ENCODE measurements around the gene ATXN10. TPM values are rescaled to one million over a fixed set of nuclear protein-coding genes. Genes with fewer than 3 reads are reported as not detected.
A peak's percentile ranks its signal among the peaks of the same experiment; 100 is the strongest.

Gene ATXN10
- total RNA-seq, 1 experiment from 2014 or later, result 176 TPM

DNA sequence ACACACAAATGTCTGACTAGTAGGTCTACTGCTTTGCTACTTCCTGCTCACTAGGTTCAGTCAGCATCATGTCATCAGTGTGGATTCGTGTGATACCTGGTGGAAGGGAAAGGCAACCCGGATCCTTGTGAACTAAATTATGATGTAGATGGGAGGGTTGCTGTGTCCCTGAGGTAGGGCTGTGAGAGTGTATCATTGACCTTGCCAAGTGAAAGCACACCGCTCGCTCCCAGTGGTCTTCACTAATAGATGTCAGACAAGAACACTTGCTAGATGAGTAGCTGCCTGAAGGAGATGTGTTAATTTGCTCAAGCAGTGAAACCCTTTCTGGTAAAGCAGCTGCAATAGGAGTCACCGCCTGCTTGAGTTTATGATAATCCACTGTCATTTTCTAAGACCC is 185.9 kb downstream of the ATXN10 start:
- no peak for DNase-seq
- Histone ChIP-seq H3K4me3 (no peak overlapping the region), H3K27me3 (no peaks in the 10 kb centered on the region), H3K9me3 (peaks cover 9% of the 10 kb centered on the region), H3K36me3 (peaks cover 33% of the 10 kb centered on the region)

DNA sequence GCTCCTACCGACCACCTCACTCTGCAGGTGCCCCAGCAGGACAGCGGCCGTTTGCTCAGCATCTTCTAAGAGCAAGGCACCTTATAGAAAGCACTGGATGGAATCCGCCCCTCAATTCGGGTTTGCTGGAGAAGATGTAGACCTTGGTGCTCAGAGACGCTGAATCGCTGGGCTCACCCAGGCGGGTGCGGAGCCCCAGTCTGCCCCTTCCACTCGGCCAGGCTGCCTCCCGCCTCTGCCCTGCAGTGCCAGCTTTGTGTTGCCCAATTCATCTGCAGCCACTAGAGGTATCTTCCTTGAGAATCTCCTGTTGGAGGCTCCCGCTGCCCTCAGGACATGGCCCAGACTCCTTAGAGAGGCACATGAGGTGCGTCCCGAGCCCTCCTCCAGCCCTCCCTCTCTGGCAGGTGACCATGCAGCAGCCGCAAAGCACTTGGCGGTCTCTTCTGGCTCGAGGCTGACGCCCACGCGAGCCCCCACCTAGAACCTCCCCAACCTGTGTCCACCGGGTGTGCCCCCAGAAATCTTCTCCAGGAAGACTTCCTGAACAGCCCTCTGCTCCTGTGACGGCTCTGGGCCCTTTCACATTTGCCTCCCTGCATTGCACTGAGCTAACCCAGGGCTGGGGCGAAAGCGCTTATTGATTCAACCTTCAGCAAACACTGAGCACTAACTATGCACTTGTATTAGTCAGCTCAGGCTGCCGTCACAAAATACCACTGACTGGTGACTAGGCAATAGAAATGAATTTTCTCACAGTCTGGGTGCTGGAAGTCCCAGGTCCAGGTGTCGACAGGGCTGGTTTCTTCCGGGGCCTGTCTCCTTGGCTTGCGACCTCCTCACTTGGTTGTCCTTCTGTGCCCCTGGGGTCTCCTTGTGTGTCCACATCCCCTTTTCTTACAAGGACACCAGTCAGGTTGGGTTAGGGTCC is 187.9 kb downstream of the ATXN10 start:
- no peak for DNase-seq
- no peaks in the 10 kb centered on the region for H3K9me3 ChIP-seq
- H3K36me3 ChIP-seq, result peaks cover 18% of the 10 kb centered on the region
- H3K27me3 ChIP-seq, result no peaks in the 10 kb centered on the region
- no peak overlapping the region for H3K4me3 ChIP-seq

DNA sequence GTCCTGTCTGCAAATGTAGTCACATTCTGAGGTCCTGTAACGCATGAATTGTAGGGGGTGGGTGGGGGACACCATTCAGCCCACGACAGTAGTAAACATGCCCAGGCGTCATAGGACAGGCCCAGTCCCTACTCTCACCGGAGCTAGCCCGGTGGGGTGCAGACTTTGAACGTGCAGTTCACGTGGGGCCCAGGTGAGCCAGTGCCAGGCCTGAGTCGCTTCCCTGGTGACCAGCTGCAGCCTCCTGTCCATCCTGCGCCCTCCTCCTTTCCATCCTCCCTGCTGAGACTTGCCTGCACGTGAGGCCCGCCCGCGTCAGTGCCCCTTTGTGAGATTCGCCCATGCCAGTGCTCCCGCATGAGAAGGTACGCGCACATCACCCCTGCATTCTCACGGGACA is 188.6 kb downstream of the ATXN10 start:
- no peaks in the 10 kb centered on the region for H3K9me3 ChIP-seq
- H3K27me3 ChIP-seq, result no peaks in the 10 kb centered on the region
- no peak overlapping the region for H3K4me3 ChIP-seq
- no peak for DNase-seq
- H3K36me3 ChIP-seq, result peaks cover 16% of the 10 kb centered on the region

DNA sequence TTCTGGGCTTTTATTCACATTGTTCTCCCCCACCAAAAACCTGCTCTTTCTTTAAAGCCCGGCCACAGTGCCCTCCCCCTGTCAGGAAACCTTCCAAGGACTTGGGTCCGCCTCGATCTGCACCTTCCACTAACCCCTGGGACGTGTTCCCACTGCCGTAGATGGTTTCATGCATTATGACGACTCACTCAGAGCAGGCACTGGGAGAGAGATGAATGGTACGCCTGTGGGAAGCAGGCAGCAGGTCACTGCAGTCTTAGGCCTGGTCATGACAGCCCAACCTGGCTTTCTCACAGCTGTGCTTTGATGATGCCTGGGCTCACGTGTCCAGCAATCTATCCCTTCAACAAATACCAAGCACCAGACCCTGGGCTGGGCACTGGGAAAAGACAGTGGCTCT is 189.6 kb downstream of the ATXN10 start:
- Histone ChIP-seq H3K36me3 (peaks cover 10% of the 10 kb centered on the region), H3K27me3 (no peaks in the 10 kb centered on the region), H3K4me3 (no peak overlapping the region), H3K9me3 (no peaks in the 10 kb centered on the region)
- no peak for DNase-seq

DNA sequence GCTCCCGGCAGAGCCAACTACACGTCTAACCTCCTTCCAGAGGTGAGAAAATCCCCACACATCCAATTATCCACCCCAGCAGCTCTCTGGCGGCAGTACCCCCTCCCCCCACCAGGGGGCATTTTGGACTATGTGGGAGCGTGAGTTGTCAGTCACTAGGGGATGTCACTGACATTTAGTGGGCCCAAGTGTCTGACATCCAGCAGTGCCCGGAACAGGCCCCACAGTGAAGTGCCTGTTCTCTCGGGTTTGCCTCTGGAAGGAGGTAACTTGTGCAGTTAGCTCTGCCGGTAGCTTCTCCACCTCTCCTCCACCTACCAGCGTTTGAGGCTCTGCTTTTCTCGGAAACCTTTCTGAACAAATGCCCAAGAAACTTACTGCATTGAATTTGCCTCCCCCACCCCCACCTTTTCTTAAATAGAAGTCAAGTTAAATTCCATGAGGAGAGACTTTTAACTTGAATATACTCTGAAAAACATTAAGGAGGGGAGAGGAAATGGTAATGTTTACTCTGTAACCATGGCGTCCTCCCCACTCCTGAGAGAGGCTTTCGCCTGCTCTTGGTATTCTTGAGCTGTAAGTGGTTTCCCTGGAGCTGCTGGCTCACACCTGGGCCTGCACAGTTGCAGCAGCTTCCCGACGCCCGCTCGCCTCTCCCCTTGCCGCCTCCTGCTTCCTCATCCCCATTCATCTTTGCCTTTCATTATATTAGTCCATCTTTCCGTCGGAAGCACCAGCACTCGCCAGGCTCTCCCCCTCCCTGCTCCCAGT is 192.5 kb downstream of the ATXN10 start:
- H3K4me3 ChIP-seq, result no peak overlapping the region
- H3K27me3 ChIP-seq, result no peaks in the 10 kb centered on the region
- H3K9me3 ChIP-seq, result no peaks in the 10 kb centered on the region
- H3K36me3 ChIP-seq, result no peaks in the 10 kb centered on the region; the same call in 1 of the 2 replicates
- DNase-seq, result peak; percentile 56

DNA sequence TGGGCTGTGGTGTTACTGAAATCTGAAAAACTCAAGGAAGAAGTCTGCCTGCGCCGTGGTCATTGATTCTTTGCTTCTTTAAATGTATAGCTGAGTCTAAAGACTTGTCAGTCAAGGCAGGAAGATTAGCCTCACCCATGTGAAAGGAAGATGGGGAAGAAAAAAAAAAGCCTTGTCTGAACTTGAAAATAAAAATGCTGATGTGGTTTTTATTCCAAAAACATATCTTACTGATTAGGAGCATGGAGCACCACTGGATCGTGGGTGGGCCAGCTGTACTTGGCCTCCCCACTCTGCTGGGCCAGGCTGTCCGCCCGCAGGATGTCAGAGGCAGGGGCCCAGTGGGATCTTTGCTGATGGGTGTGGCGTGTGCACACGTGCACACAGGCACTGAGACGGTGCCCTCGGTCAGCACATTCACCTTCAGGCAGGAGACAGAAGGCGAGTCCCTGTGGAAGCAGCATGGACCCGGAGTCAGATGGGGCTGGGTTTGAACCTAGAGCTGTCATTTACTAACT is 193.4 kb downstream of the ATXN10 start:
- no peaks in the 10 kb centered on the region for H3K9me3 ChIP-seq
- no peak overlapping the region for H3K4me3 ChIP-seq
- H3K36me3 ChIP-seq, result no peaks in the 10 kb centered on the region; the same call in 1 of the 2 replicates
- no peaks in the 10 kb centered on the region for H3K27me3 ChIP-seq
- no peak for DNase-seq

DNA sequence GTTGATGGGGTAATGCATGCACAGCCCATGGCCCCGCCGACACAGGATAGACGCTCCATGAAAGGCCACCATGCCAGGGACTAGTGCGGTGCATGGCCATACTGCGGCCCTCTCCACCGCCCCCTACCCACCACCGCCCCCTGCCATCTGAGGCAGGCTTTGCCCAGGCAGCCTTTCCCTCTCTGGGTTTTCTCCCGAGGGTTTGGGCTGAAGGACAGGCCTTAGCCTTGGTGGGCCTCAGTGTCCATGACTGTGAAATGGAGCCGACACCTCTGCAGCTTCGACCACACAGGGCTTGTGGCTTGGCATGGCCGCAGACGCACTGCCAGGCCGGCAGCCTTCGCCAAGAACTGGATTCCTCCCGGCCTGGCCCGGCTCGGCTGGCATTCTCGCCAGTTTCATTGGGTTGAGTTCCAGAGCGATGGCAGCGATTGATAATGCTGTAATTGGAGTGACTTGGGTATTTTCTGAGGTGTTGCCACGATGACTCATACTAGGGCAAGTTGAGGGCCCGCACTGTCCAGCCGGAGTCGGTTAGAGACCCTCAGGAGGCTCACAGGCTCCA is 194.0 kb downstream of the ATXN10 start:
- DNase-seq, result no peak
- Histone ChIP-seq H3K27me3 (no peaks in the 10 kb centered on the region), H3K4me3 (no peak overlapping the region), H3K36me3 (no peaks in the 10 kb centered on the region; the same call in 1 of the 2 replicates), H3K9me3 (no peaks in the 10 kb centered on the region)

DNA sequence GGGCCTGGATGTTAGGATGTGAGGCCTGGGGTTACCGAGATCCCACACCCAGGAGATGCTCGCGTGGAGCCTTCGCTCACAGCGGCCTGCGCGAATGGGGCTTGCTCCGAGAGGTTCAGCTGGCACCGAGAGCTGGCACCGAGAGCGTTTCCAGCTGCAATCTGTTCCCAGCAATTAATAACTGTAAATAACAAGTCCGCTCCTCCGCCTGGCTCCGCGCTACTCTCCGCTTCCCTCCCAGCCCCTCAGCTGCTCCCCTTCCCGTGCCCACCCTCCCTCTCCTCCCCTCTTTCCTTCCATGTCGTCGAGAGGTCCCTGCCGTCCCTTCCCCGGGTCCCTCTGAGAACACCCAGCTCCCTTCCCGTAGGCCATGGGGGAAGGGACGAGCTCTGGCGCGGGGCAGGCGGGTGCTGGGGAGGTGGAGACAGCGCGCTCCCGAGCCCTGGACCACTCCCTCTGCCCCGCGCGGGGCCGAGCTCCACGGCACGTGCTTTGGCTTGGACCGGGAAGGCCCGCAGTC is 194.6 kb downstream of the ATXN10 start:
- no peak for DNase-seq
- Histone ChIP-seq H3K36me3 (no peaks in the 10 kb centered on the region; the same call in 1 of the 2 replicates), H3K4me3 (no peak overlapping the region), H3K9me3 (no peaks in the 10 kb centered on the region), H3K27me3 (no peaks in the 10 kb centered on the region)

DNA sequence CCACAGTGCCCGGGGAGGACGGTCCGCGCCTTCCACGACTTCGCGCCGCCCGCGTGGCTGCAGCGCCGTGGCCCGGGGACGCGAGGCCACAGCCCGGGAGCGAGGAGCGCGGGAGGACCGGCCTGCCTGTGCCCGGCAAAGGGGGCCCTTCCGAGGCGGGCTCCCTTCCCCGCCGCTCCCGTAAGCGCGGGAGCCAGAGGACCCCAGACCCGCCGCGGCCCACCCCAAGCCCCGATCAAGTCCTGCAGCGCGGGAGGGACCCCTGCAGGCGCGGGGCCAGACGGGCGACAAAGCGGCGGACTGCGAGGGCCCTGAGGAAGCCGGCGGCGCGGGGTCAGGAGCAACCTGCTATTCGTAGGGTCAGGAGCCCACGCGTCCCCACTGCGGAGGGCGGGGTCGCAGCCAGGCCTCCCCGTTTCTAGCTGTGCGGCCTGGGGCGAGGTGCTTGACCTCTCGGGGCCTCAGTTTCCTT is 195.0 kb downstream of the ATXN10 start:
- Histone ChIP-seq H3K27me3 (no peaks in the 10 kb centered on the region), H3K9me3 (no peaks in the 10 kb centered on the region), H3K4me3 (no peak overlapping the region), H3K36me3 (no peaks in the 10 kb centered on the region; the same call in 1 of the 2 replicates)
- no peak for DNase-seq

DNA sequence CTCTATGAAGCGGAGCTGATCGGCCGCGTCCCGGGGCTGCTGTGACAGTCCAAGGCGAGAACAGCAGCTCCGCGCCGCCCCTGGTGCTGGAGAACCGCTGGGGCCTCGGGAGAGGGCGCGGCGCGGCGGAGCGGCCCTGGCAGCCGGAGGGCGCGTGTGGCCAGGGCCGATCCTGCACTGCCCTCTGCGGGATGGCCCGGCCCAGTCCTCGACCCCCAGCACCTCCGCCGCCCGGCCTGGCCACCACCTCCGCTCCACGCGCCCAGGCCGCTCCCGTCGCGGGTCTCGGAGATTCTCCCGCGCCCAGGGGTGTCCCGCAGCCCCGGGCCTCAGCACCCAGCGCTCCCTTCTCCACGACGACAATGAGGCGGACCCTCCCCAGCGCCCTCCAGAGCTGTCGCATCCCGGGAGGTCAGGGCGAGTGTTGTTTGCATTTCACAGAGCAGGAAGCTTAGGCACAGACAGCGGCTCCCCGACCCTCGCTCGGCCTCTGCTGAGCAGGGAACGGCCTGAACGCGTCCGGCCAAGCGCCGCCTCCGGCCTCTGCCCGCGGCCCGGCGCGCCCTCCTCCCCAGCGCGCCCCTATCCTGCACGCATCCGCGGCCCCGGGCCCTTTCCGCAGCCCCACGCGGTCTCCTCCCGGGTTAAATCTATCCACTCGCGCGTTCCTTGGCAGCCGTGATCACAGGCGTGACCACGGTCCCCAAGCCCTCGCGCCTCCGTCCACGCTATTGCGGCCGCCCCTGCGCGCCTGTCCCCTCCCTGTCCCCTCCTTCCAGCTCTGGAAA is 195.7 kb downstream of the ATXN10 start:
- Histone ChIP-seq H3K9me3 (peaks cover 1% of the 10 kb centered on the region; the same call in 1 of the 2 replicates), H3K36me3 (no peaks in the 10 kb centered on the region; the same call in 1 of the 2 replicates), H3K27me3 (no peaks in the 10 kb centered on the region), H3K4me3 (no peak overlapping the region)
- no peak for DNase-seq

DNA sequence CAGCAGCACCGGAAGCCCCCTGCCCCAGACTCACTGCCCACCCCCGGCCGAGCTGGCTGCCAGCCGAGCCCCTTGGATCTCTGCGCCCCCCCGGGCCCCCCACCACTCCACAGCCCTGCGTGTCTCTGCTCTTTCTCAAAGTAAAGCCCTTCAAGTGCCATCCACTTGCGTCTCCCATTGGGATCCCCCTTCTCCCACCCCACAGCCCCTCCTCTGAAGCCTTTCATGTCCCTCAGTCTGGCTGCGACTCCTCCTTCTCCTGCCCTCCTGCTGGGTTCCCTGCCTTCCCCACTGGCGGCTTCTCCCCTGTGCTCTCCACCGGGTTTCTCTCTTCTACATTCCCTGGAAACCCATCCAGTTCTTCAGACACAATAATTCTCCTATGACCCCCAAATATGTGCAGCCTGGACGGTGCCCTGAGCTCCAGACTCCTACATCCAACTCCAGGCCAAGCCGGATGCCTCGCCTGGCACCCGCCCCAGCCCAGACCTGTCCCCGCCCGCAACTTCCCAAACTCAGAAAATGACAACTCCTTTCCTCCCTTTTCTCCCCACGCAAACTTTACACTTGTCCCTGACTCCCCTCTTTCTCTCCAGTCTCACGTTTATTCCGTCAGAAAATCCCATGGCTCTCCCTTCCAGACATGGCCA is 196.4 kb downstream of the ATXN10 start:
- DNase-seq, result no peak

DNA sequence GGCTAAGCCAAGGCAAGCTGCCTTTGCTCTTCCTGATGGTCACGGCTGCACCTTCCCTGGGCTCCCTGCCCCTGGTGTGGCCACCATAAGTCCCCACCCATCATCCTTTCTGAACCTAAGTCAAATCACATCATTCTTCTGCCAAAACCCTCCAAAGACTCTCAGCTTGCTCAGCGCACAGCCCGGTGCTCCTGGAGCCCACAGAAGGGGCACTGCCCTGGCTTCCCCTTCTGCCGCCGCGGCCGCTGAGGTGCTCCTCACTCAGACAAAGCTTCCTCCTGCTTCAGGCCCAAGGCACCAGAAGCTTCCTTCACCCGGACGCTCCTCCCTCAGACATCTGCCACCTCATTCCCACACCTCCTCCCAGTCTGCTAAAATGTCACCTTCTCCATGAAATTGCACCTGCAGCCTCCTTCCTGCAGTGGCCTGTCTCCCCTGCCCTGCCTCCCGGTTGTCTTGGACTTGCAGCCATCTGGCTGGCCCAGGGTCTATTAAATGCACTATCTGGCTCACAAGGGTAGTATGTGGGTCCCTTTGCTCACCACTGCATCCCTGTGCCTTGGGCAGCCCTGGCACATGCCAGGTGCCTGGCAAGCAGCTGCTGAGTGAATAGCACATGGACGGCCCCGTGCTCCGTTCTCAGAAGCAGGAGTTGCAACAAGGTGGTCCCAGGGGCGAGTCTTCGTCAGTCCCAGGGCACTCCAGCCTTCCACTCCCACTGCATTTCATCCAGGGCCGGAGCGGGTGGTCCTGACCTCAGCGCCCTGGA is 197.1 kb downstream of the ATXN10 start:
- no peaks in the 10 kb centered on the region; the same call in 1 of the 2 replicates for H3K36me3 ChIP-seq
- H3K27me3 ChIP-seq, result no peaks in the 10 kb centered on the region
- H3K4me3 ChIP-seq, result no peak overlapping the region
- peaks cover 14% of the 10 kb centered on the region for H3K9me3 ChIP-seq
- no peak for DNase-seq

More for the DNA sequence above, 196.4 kb downstream of the ATXN10 start:
- no peaks in the 10 kb centered on the region for H3K27me3 ChIP-seq
- H3K9me3 ChIP-seq, result peaks cover 7% of the 10 kb centered on the region
- no peaks in the 10 kb centered on the region for H3K36me3 ChIP-seq
- H3K4me3 ChIP-seq, result no peak overlapping the region

DNA sequence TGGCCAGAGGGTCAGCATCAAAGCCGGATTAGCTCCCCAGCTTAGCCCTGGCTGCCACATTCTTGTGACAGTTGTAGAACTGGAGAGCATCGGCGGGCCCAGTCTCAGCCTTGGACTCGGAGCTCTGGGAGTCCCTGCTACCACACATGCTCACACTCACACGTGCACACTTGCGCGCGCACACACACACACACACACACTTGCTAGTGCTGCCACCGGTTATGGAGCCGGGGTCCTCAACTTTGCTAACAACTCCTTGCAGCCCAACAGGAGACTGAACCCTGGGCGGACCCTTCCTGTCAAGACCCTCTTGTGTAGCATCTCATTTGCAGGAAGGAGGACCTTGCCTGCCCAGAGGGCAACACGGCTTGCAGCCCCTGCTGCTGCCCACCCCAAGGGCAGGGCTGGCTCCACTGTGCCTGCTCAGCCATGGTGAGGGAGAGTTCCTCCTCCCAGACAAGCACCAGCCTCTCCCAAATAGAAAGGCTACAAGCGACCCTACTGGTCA is 197.8 kb downstream of the ATXN10 start:
- Histone ChIP-seq H3K36me3 (no peaks in the 10 kb centered on the region; the same call in 1 of the 2 replicates), H3K27me3 (no peaks in the 10 kb centered on the region), H3K4me3 (no peak overlapping the region), H3K9me3 (peaks cover 18% of the 10 kb centered on the region)
- no peak for DNase-seq

DNA sequence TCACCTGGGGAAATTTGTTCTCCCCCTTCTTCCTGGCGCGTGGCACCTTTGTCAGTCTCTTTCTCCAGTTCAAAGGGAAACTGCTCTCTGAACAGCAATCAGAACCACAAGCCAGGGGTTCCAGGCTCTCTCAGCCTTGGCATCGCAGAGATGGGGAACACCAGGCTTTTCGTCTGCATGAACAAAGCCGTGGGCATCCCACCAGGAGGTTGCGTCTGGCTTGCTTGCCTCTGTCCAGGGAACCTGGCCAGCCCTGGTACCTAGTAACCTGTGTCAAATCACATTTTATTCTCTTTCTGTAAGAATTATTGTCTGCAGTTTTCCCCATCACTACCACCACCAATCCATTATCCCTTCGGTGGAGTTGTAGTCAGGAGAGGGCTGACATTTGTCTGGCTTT is 198.4 kb downstream of the ATXN10 start:
- H3K9me3 ChIP-seq, result peaks cover 20% of the 10 kb centered on the region
- DNase-seq, result no peak
- no peaks in the 10 kb centered on the region; the same call in 1 of the 2 replicates for H3K36me3 ChIP-seq
- no peak overlapping the region for H3K4me3 ChIP-seq
- no peaks in the 10 kb centered on the region for H3K27me3 ChIP-seq

Measured in MG63 (cell line).